K562 (cell line): ENCODE measurements around the gene ENTREP1. TPM values are rescaled to one million over a fixed set of nuclear protein-coding genes. Genes with fewer than 3 reads are reported as not detected.

ENCODE experiments used
- ATAC-seq: fragments of 200-7000 bp; cut with Tn5 transposase; 3 replicates; pipeline ENCODE4 v1.9.1; 2020; ENCODE audit warnings: moderate library complexity
- BruUV-seq: library from RNA; stranded (reverse); fragments of 400-500 nt; replicated peaks from 2 replicates; lab custom pipeline; 2021; lab: Mats Ljungman, UMichigan
- CTCF ChIA-PET: fragments of 300-600 bp; formaldehyde crosslinking; extraction: SDS; loops from one replicate; lab custom pipeline; 2021; ENCODE audit warnings: low intra/inter-chr PET ratio; lab: Yijun Ruan, JAX
- POLR2A ChIA-PET: fragments of 300-600, 350-650 bp; sonication (Branson Sonifier 250); formaldehyde crosslinking; extraction: SDS; loops from one replicate; lab custom pipeline; 2021; ENCODE audit warnings: antibody characterized with exemption, inconsistent platforms; lab: Yijun Ruan, JAX
- DNase-seq, 4 experiments: peaks; one replicate each; pipeline versions ENCODE4 v3.0.0 to v3.0.0-alpha.2; 2011 to 2018; ENCODE audit warnings: low spot score in 3 of 4, mixed read lengths in 3 of 4; ENCODE audit errors: extremely low read depth in 1 of 4
- FAIRE-seq: peaks from 2 replicates; lab custom pipeline; 2011; peaks lifted over from hg19 to GRCh38; lab: Jason Lieb, UNC
- H2AFZ ChIP-seq: 2 replicates; pipeline ENCODE4 v1.6.0; 2011; ENCODE audit warnings: low read depth, low read length, control low read depth, inconsistent platforms
- H3K27ac ChIP-seq: fragments of 200-600 bp; 3 replicates; pipeline ENCODE4 v1.8.0; 2011; ENCODE audit warnings: low read depth, mild to moderate bottlenecking, control low read depth, inconsistent platforms, low read length, moderate library complexity, mixed read lengths; ENCODE audit errors: extremely low read depth
- H3K27me3 ChIP-seq, 2 experiments: fragments of 300-600 bp in 1 of 2; 2 replicates in 1 of 2; 3 replicates in 1 of 2; pipeline versions ENCODE4 v1.6.0 to v1.8.0; 2011; ENCODE audit warnings: inconsistent platforms in 2 of 2, low read length in 2 of 2, mild to moderate bottlenecking in 1 of 2, mixed read lengths in 1 of 2, moderate library complexity in 1 of 2; ENCODE audit not compliant: control insufficient read depth in 2 of 2, insufficient read depth in 2 of 2
- H3K36me3 ChIP-seq: fragments of 300-600 bp; 3 replicates; pipeline ENCODE4 v1.8.0; 2011; ENCODE audit warnings: mild to moderate bottlenecking, low read length, inconsistent platforms; ENCODE audit not compliant: control insufficient read depth, insufficient read depth
- H3K4me1 ChIP-seq, 2 experiments: fragments of 200-600 bp in 1 of 2; replicated peaks in 1 of 2; 2 replicates in 1 of 2; 3 replicates in 1 of 2; pipeline versions ENCODE4 v1.5.1 to v1.8.0; 2011; ENCODE audit warnings: inconsistent platforms in 2 of 2, low read length in 2 of 2, mild to moderate bottlenecking in 1 of 2, mixed read lengths in 1 of 2, moderate library complexity in 1 of 2; ENCODE audit not compliant: control insufficient read depth in 2 of 2, insufficient read depth in 2 of 2
- H3K4me2 ChIP-seq: 2 replicates; pipeline ENCODE4 v1.6.1; 2011; ENCODE audit warnings: low read length, control low read depth, inconsistent platforms, mixed read lengths; ENCODE audit not compliant: insufficient read depth
- H3K4me3 ChIP-seq: fragments of 200-600 bp; sonication (generic), shearing (Covaris generic); 2 replicates; pipeline ENCODE4 v1.5.1; 2016; ENCODE audit warnings: control low read depth, inconsistent platforms
- H3K79me2 ChIP-seq: fragments of 200-600 bp; 3 replicates; pipeline ENCODE4 v1.8.0; 2011; ENCODE audit warnings: low read length, inconsistent platforms; ENCODE audit not compliant: control insufficient read depth, insufficient read depth
- H3K9ac ChIP-seq, 2 experiments: 2 replicates each; pipeline versions ENCODE4 v1.6.0 to v1.6.1; 2011; ENCODE audit warnings: low read depth in 2 of 2, low read length in 2 of 2, control low read depth in 1 of 2, inconsistent platforms in 1 of 2, mild to moderate bottlenecking in 1 of 2, mixed read lengths in 1 of 2; ENCODE audit not compliant: insufficient read depth in 1 of 2
- H3K9me1 ChIP-seq: one replicate; pipeline ENCODE4 v1.6.0; 2011; ENCODE audit warnings: inconsistent platforms, mild to moderate bottlenecking, low read length, moderate library complexity; ENCODE audit not compliant: control insufficient read depth, insufficient read depth
- H3K9me3 ChIP-seq: replicated peaks from 2 replicates; pipeline ENCODE4 v1.5.1; 2011; ENCODE audit warnings: low read depth, low read length, inconsistent platforms; ENCODE audit not compliant: control insufficient read depth, insufficient read depth
- H4K20me1 ChIP-seq: replicated peaks from 2 replicates; pipeline ENCODE4 v1.6.1; 2011; ENCODE audit warnings: low read length, inconsistent platforms, mixed read lengths; ENCODE audit not compliant: control insufficient read depth, insufficient read depth
- BCOR ChIP-seq: fragments of 450-650 bp; IDR thresholded peaks from 2 replicates; pipeline ENCODE4 v1.6.1; 2016
- BRD9 ChIP-seq: fragments of 450-650 bp; IDR thresholded peaks from 2 replicates; pipeline ENCODE4 v1.6.1; 2018; ENCODE audit warnings: low read depth; ENCODE audit not compliant: partially characterized antibody
- C11orf30 ChIP-seq: fragments of 450-650 bp; IDR thresholded peaks from 2 replicates; pipeline ENCODE4 v1.6.1; 2016; ENCODE audit warnings: low read depth, mild to moderate bottlenecking
- E2F1 ChIP-seq: sonication (generic); formaldehyde crosslinking; IDR thresholded peaks from 2 replicates; pipeline ENCODE4 v1.8.1; 2023; ENCODE audit warnings: mild to moderate bottlenecking, missing genetic modification reagents, moderate library complexity
- ERF ChIP-seq: fragments of 450-650 bp; formaldehyde crosslinking; IDR thresholded peaks from 2 replicates; pipeline ENCODE4 v1.4.0; 2020; ENCODE audit warnings: mild to moderate bottlenecking, mixed read lengths
- GATAD2B ChIP-seq: fragments of 450-650 bp; IDR thresholded peaks from 2 replicates; pipeline ENCODE4 v1.6.1; 2017; ENCODE audit warnings: mild to moderate bottlenecking, borderline replicate concordance
- HDAC8 ChIP-seq: fragments of 450-650 bp; IDR thresholded peaks from 2 replicates; pipeline ENCODE4 v1.6.1; 2016; ENCODE audit warnings: mild to moderate bottlenecking, missing genetic modification characterization, moderate library complexity, missing compliant biosample characterization
- PHF21A ChIP-seq: fragments of 450-650 bp; IDR thresholded peaks from 2 replicates; pipeline ENCODE4 v1.6.1; 2017; ENCODE audit warnings: low read depth, borderline replicate concordance
- RBM34 ChIP-seq: fragments of 200-400 bp; formaldehyde crosslinking; IDR thresholded peaks from 2 replicates; pipeline ENCODE4 v1.6.1; 2018; ENCODE audit warnings: low read length, borderline replicate concordance; ENCODE audit not compliant: insufficient read depth
- RHOXF2B ChIP-seq: fragments of 250-450 bp; sonication (Bioruptor Pico); conservative IDR thresholded peaks from 2 replicates; pipeline ENCODE4 v1.5.1; 2021
- SREBF2 ChIP-seq: sonication (generic); formaldehyde crosslinking; IDR thresholded peaks from 2 replicates; pipeline ENCODE4 v1.4.0; 2020; ENCODE audit warnings: mild to moderate bottlenecking, missing genetic modification reagents
- TAF7 ChIP-seq: fragments of 450-650 bp; IDR thresholded peaks from 2 replicates; pipeline ENCODE4 v1.6.1; 2016; ENCODE audit warnings: missing genetic modification characterization, missing compliant biosample characterization
- ZKSCAN3 ChIP-seq: fragments of 250-450 bp; sonication (Bioruptor Pico); IDR thresholded peaks from 2 replicates; pipeline ENCODE4 v1.4.0; 2020
- ZNF551 ChIP-seq: fragments of 250-450 bp; sonication (Bioruptor Pico); IDR thresholded peaks from 2 replicates; pipeline ENCODE4 v1.5.0; 2021; ENCODE audit warnings: mild to moderate bottlenecking, moderate library complexity
- ZNF707 ChIP-seq: fragments of 250-450 bp; sonication (Bioruptor Pico); conservative IDR thresholded peaks from 2 replicates; pipeline ENCODE4 v1.8.0; 2022; ENCODE audit warnings: inconsistent platforms, mild to moderate bottlenecking, moderate library complexity
- ZNF785 ChIP-seq: fragments of 250-450 bp; sonication (Bioruptor Pico); IDR thresholded peaks from 2 replicates; pipeline ENCODE4 v1.4.0; 2020; ENCODE audit warnings: mild to moderate bottlenecking
- WGBS: fragments of 100-300 bp; shearing (Covaris generic); methylation state at CpG from one replicate; pipeline ENCODE4 v1.1.6; 2016; ENCODE audit warnings: low coverage, mixed read lengths; ENCODE audit not compliant: insufficient coverage; ENCODE audit errors: missing lambda C conversion rate; 5-methylcytosine and 5-hydroxymethylcytosine counted together
- in situ Hi-C: fragments of 300-500 bp; cut with MboI; formaldehyde crosslinking; loops from 4 replicates; pipeline ENCODE4 v1.15.0; 2018; ENCODE audit warnings: inconsistent platforms, mixed read lengths
- intact Hi-C: fragments of 100-400 bp; cut with micrococcal nuclease; formaldehyde crosslinking; loops from 2 replicates; pipeline ENCODE4 v1.14.2; 2022
- polyA plus RNA-seq, 8 experiments: library from polyadenylated mRNA; depleted of rRNA in 4 of 8; stranded (reverse) in 5 of 8; unstranded in 3 of 8; fragments of >200 nt; fragmentation: Nextera tagmentation in 2 of 8; fragmentation: Illumina TruSeq in 1 of 8; extraction: Ambion mirVana in 2 of 8; extraction: Trizol in 1 of 8; gene quantifications; 2 replicates each; pipeline versions ENCODE4 v1.2.1 to v1.2.3, GENCODE V29; 2011 to 2014; ENCODE audit warnings: inconsistent platforms in 1 of 8, missing spikeins in 1 of 8
- total RNA-seq, 7 experiments: library from RNA; depleted of rRNA in 6 of 7; stranded (reverse); fragments of >200 nt in 6 of 7; fragmentation: Illumina TruSeq in 2 of 7; extraction: Trizol in 2 of 7; gene quantifications; 2 replicates each; pipeline versions ENCODE4 v1.2.1 to v1.2.3, GENCODE V29; 2011 to 2021; ENCODE audit warnings: low replicate concordance in 1 of 7
- TF ChIP-seq, protein P1 (sequence below): IDR thresholded peaks from 2 replicates; pipeline ENCODE4 v1.6.1; 2012; ENCODE audit warnings: low read depth, low read length, improper control_type of control experiment, borderline replicate concordance
- TF ChIP-seq, protein P2 (sequence below): sonication (generic); formaldehyde crosslinking; IDR thresholded peaks from 2 replicates; pipeline ENCODE4 v1.5.0; 2020; ENCODE audit warnings: missing genetic modification reagents

Gene ENTREP1
- total and polyA plus RNA-seq, 9 of the 15 experiments (the other 6 are each of a cell fraction or from before 2014, with no cell fraction given), result not detected

GRCh38 chr9:69317081-69317480 lies 7.9 kb upstream of the ENTREP1 start:
- Histone ChIP-seq H3K9me3 (no peaks in the 10 kb centered on the region), H3K9ac (no peak overlapping the region), H3K36me3 (no peaks in the 10 kb centered on the region), H2AFZ (no peak overlapping the region), H3K27me3 (peaks cover 2 to 4% of the 10 kb centered on the region in 2 experiments; a peak in 3 of 5 replicates), H3K4me3 (no peak overlapping the region), H3K79me2 (no peaks in the 10 kb centered on the region), H3K4me2 (no peak overlapping the region), H4K20me1 (no peaks in the 10 kb centered on the region), H3K4me1 (no peaks in the 10 kb centered on the region), H3K9me1 (no peaks in the 10 kb centered on the region), H3K27ac (no peak overlapping the region)
- in situ Hi-C loops, result no loop called here
- ATAC-seq (no peak), FAIRE-seq (no peak), DNase-seq (no peak)
- CTCF ChIA-PET, result no interaction called here
- intact Hi-C loops, result no loop called here
- WGBS, result 5% methylated on average over 2 of the region's 2 CpGs
- POLR2A ChIA-PET, result interaction anchor here (1.4 kb wide), 1 partner anchor 19 kb away, joined by 3 read pairs; no protein-coding TSS in a partner anchor
- no TSS peak for BruUV-seq
- no peak for TF ChIP-seq BRD9
- no peak for TF ChIP-seq GATAD2B
- TF ChIP-seq PHF21A, result no peak
- no peak for TF ChIP-seq HDAC8 (tag)
- TF ChIP-seq, protein P1, sequence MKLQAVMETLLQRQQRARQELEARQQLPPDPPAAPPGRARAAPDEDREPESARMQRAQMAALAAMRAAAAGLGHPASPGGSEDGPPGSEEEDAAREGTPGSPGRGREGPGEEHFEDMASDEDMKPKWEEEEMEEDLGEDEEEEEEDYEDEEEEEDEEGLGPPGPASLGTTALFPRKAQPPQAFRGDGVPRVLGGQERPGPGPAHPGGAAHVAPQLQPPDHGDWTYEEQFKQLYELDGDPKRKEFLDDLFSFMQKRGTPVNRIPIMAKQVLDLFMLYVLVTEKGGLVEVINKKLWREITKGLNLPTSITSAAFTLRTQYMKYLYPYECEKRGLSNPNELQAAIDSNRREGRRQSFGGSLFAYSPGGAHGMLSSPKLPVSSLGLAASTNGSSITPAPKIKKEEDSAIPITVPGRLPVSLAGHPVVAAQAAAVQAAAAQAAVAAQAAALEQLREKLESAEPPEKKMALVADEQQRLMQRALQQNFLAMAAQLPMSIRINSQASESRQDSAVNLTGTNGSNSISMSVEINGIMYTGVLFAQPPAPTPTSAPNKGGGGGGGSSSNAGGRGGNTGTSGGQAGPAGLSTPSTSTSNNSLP, result no peak
- no peak for TF ChIP-seq BCOR
- no peak for TF ChIP-seq E2F1
- no peak for TF ChIP-seq ERF
- TF ChIP-seq, protein P2, sequence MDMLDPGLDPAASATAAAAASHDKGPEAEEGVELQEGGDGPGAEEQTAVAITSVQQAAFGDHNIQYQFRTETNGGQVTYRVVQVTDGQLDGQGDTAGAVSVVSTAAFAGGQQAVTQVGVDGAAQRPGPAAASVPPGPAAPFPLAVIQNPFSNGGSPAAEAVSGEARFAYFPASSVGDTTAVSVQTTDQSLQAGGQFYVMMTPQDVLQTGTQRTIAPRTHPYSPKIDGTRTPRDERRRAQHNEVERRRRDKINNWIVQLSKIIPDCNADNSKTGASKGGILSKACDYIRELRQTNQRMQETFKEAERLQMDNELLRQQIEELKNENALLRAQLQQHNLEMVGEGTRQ (CRISPR knock-in tag), result no peak
- no peak for TF ChIP-seq SREBF2 (CRISPR knock-in tag)
- no peak for TF ChIP-seq RHOXF2B (CRISPR knock-in tag)
- TF ChIP-seq ZNF551 (CRISPR knock-in tag), result no peak
- no peak for TF ChIP-seq RBM34
- no peak for TF ChIP-seq TAF7
- no peak for TF ChIP-seq ZKSCAN3 (CRISPR knock-in tag)
- no peak for TF ChIP-seq ZNF785 (CRISPR knock-in tag)
- TF ChIP-seq C11orf30, result no peak
- TF ChIP-seq ZNF707 (CRISPR knock-in tag), result no peak
